Liver (tissue), 9 donors: ENCODE results near the gene RNF19B. TPM values are rescaled to one million over a fixed set of nuclear protein-coding genes. Genes with fewer than 3 reads are reported as not detected.

Experiments
- DNase-seq: peaks from one replicate; pipeline ENCODE4 v3.0.0-alpha.2; 2017; ENCODE audit warnings: low spot score
- H3K27ac ChIP-seq, 2 donors: one replicate each; pipeline ENCODE4 v1.7.0; 2013; ENCODE audit warnings: inconsistent platforms in 2 of 2, low read length in 2 of 2, control low read depth in 1 of 2, low read depth in 1 of 2, mild to moderate bottlenecking in 1 of 2
- H3K27me3 ChIP-seq, 4 donors: one replicate each; pipeline versions ENCODE4 v1.6.1 to v1.7.0; 2013; ENCODE audit warnings: low read length in 3 of 4, inconsistent platforms in 1 of 4, mild to moderate bottlenecking in 1 of 4, moderate library complexity in 1 of 4; ENCODE audit not compliant: control insufficient read depth in 4 of 4, insufficient read depth in 4 of 4
- H3K36me3 ChIP-seq, 4 donors: one replicate each; pipeline versions ENCODE4 v1.6.1 to v1.7.0; 2013; ENCODE audit warnings: low read length in 3 of 4, mild to moderate bottlenecking in 3 of 4, low read depth in 1 of 4, moderate library complexity in 1 of 4; ENCODE audit not compliant: control insufficient read depth in 4 of 4, insufficient read depth in 3 of 4
- H3K4me1 ChIP-seq, 4 donors: one replicate each; pipeline versions ENCODE4 v1.6.1 to v1.7.0; 2013; ENCODE audit warnings: low read length in 3 of 4, mild to moderate bottlenecking in 3 of 4, moderate library complexity in 1 of 4; ENCODE audit not compliant: control insufficient read depth in 4 of 4, insufficient read depth in 4 of 4
- H3K4me3 ChIP-seq, 3 donors: one replicate each; pipeline versions ENCODE4 v1.6.1 to v1.7.0; 2013; ENCODE audit warnings: low read length in 3 of 3, control low read depth in 1 of 3, low read depth in 1 of 3, mild to moderate bottlenecking in 1 of 3
- H3K9ac ChIP-seq, 2 donors: one replicate each; pipeline ENCODE4 v1.7.0; 2013; ENCODE audit warnings: low read length in 2 of 2, mild to moderate bottlenecking in 2 of 2, moderate library complexity in 2 of 2, control low read depth in 1 of 2, low read depth in 1 of 2
- H3K9me3 ChIP-seq, 4 donors: one replicate each; pipeline versions ENCODE4 v1.6.1 to v1.7.0; 2013; ENCODE audit warnings: low read length in 3 of 4; ENCODE audit not compliant: control insufficient read depth in 4 of 4
- GABPA ChIP-seq, 2 donors: IDR thresholded peaks in 1 of 2; conservative IDR thresholded peaks in 1 of 2; 2 replicates each; pipeline ENCODE4 v1.6.1; 2016; ENCODE audit warnings: antibody characterized with exemption in 2 of 2, mild to moderate bottlenecking in 1 of 2, moderate library complexity in 1 of 2
- HNF4G ChIP-seq: IDR thresholded peaks from 2 replicates; pipeline ENCODE4 v1.6.1; 2016; ENCODE audit warnings: antibody characterized with exemption
- JUND ChIP-seq, 2 donors: IDR thresholded peaks; 2 replicates each; pipeline ENCODE4 v1.6.1; 2016; ENCODE audit warnings: antibody characterized with exemption in 2 of 2
- RAD21 ChIP-seq, 2 donors: IDR thresholded peaks; 2 replicates each; pipeline ENCODE4 v1.6.1; 2016; ENCODE audit warnings: antibody characterized with exemption in 2 of 2, mild to moderate bottlenecking in 2 of 2
- REST ChIP-seq: IDR thresholded peaks from 2 replicates; pipeline ENCODE4 v1.6.1; 2016; ENCODE audit warnings: antibody characterized with exemption, mild to moderate bottlenecking
- RXRA ChIP-seq, 2 donors: IDR thresholded peaks; 2 replicates each; pipeline ENCODE4 v1.6.1; 2017 to 2018; ENCODE audit warnings: antibody characterized with exemption in 2 of 2, mild to moderate bottlenecking in 1 of 2
- SP1 ChIP-seq: IDR thresholded peaks from 2 replicates; pipeline ENCODE4 v1.6.1; 2018; ENCODE audit warnings: antibody characterized with exemption, mild to moderate bottlenecking
- ZBTB33 ChIP-seq: IDR thresholded peaks from 2 replicates; pipeline ENCODE4 v1.6.1; 2016; ENCODE audit warnings: antibody characterized with exemption
- WGBS: extraction: QIAGEN DNeasy Blood & Tissue Kit; methylation state at CpG from one replicate; pipeline ENCODE4 v1.1.7; 2013; 5-methylcytosine and 5-hydroxymethylcytosine counted together
- polyA plus RNA-seq, 2 donors: library from polyadenylated mRNA; stranded (reverse) in 1 of 2; unstranded in 1 of 2; fragments of 200-250 nt in 1 of 2; fragments of >200 nt in 1 of 2; fragmentation: Nextera tagmentation in 1 of 2; extraction: Ambion mirVana in 1 of 2; gene quantifications; one replicate each; pipeline versions ENCODE4 v1.2.1 to v1.2.3, GENCODE V29; 2013 to 2015
- total RNA-seq, 2 donors: library from RNA; depleted of rRNA; stranded (reverse); fragments of >200 nt; gene quantifications; one replicate each; pipeline ENCODE4 v1.2.3, GENCODE V29; 2014
- TF ChIP-seq, protein P1 (sequence below): IDR thresholded peaks from 2 replicates; pipeline ENCODE4 v1.6.1; 2016; ENCODE audit warnings: antibody characterized with exemption
- donor health status: healthy.
- donor health status: healthy.
- donor health status: healthy.
- donor health status: healthy.
- donor health status: healthy.

RNF19B gene
- total and polyA plus RNA-seq, 4 donors, result 2.2 to 8.3 (median 5.0) TPM

GRCh38 chr1:32988665-32989064 lies 24.1 kb upstream of the RNF19B start:
- no peaks in the 10 kb centered on the region for H3K27me3 ChIP-seq
- H3K9me3 ChIP-seq, result no peaks in the 10 kb centered on the region
- H3K9ac ChIP-seq, result no peak overlapping the region
- H3K4me1 ChIP-seq, result peaks cover 0 to 8% (median 5%) of the 10 kb centered on the region in 4 donors
- no peak for DNase-seq
- H3K36me3 ChIP-seq, result no peaks in the 10 kb centered on the region
- H3K27ac ChIP-seq, result peak overlapping the region; percentile 58 to 70
- no peak overlapping the region for H3K4me3 ChIP-seq
- TF ChIP-seq, protein P1, sequence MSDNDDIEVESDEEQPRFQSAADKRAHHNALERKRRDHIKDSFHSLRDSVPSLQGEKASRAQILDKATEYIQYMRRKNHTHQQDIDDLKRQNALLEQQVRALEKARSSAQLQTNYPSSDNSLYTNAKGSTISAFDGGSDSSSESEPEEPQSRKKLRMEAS, result no peak
- TF ChIP-seq REST (no peak), JUND (IDR thresholded peaks at IDR 0.05) (no peak), GABPA (IDR thresholded peaks at IDR 0.05 in 1 of 2, conservative IDR thresholded peaks at IDR 0.05 in 1 of 2) (no peak), SP1 (no peak), RAD21 (IDR thresholded peaks at IDR 0.05) (peak; percentile 30 to 31), HNF4G (no peak), ZBTB33 (no peak)

DNA sequence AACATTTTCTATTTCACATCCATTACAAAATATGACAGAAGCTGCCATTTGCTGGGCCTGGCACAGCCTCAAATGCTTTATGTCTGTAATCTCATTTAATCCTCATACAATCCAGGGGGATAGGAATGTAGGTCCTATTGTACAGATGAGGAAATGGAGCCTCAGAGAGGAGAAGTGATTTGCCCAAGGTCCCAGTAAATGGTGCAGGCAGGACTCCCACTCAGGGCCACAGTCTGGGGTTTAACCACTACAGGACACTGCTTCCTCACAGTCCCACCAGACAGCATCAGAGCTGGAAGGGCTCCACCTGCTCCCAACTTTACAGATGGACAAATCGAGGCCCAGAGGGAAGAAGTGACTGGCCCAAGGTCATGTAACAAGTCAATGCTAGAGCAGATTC lies 20.6 kb upstream of the RNF19B start:
- H3K27me3 ChIP-seq, result no peaks in the 10 kb centered on the region
- H3K36me3 ChIP-seq, result no peaks in the 10 kb centered on the region
- H3K9me3 ChIP-seq, result no peaks in the 10 kb centered on the region
- H3K9ac ChIP-seq, result no peak overlapping the region
- H3K4me1 ChIP-seq, result peaks cover 0 to 5% (median 1%) of the 10 kb centered on the region in 4 donors
- no peak for DNase-seq
- H3K4me3 ChIP-seq, result no peak overlapping the region
- no peak overlapping the region for H3K27ac ChIP-seq
- WGBS, result 84% methylated on average over 1 of the region's 1 CpG
- TF ChIP-seq RXRA (IDR thresholded peaks at IDR 0.05), result no peak
- TF ChIP-seq RAD21 (IDR thresholded peaks at IDR 0.05), result no peak
- no peak for TF ChIP-seq REST
